HepG2 (cell line): ENCODE results near the gene PPA2.

Source experiments
- CTCF ChIP-seq: sonication (generic); formaldehyde crosslinking; IDR thresholded peaks from 2 replicates; pipeline ENCODE4 v1.5.0; 2020; ENCODE audit warnings: mild to moderate bottlenecking, missing genetic modification reagents, moderate library complexity
- DBP ChIP-seq: sonication (generic); formaldehyde crosslinking; IDR thresholded peaks from 2 replicates; pipeline ENCODE4 v1.4.0; 2020; ENCODE audit warnings: missing genetic modification reagents; ENCODE audit errors: not compliant biosample characterization
- EEA1 ChIP-seq: sonication (generic); formaldehyde crosslinking; IDR thresholded peaks from 2 replicates; pipeline ENCODE4 v1.5.1; 2020; ENCODE audit warnings: mild to moderate bottlenecking, missing genetic modification reagents, borderline replicate concordance
- POLR2G ChIP-seq: fragments of 200-400 bp; formaldehyde crosslinking; IDR thresholded peaks from 2 replicates; pipeline ENCODE4 v1.6.1; 2018; ENCODE audit warnings: mild to moderate bottlenecking, low read depth, low read length, moderate library complexity
- TFAP4 ChIP-seq: sonication (generic); IDR thresholded peaks from 2 replicates; pipeline ENCODE4 v1.6.1; 2016; ENCODE audit warnings: low read depth, borderline replicate concordance
- ZNF30 ChIP-seq: sonication (generic); formaldehyde crosslinking; IDR thresholded peaks from 2 replicates; pipeline ENCODE4 v1.5.0; 2020; ENCODE audit warnings: mild to moderate bottlenecking, missing genetic modification reagents
- ZNF768 ChIP-seq: sonication (generic); formaldehyde crosslinking; IDR thresholded peaks from 2 replicates; pipeline ENCODE4 v1.4.0; 2020; ENCODE audit warnings: missing genetic modification reagents
- ZSCAN21 ChIP-seq: sonication (generic); formaldehyde crosslinking; IDR thresholded peaks from 2 replicates; pipeline ENCODE4 v1.8.0; 2022; ENCODE audit warnings: mild to moderate bottlenecking, missing genetic modification reagents, moderate library complexity, borderline replicate concordance
- ZSCAN25 ChIP-seq: sonication (generic); formaldehyde crosslinking; IDR thresholded peaks from 2 replicates; pipeline ENCODE4 v1.8.0; 2022; ENCODE audit warnings: mild to moderate bottlenecking, missing genetic modification reagents

GRCh38 chr4:105460306-105460705, 13.6 kb downstream of the PPA2 start:
- TF ChIP-seq ZNF30 (CRISPR knock-in tag) (no peak), CTCF (CRISPR knock-in tag) (no peak), DBP (no peak), POLR2G (no peak), ZSCAN25 (CRISPR knock-in tag) (no peak), EEA1 (CRISPR knock-in tag) (no peak), ZSCAN21 (CRISPR knock-in tag) (no peak), ZNF768 (CRISPR knock-in tag) (no peak), TFAP4 (no peak)
